Spleen (tissue), 7 donors: ENCODE results near the gene PLAU.

Experiments used
- POLR2A ChIP-seq, 3 donors: fragments of 450-650 bp; IDR thresholded peaks; one replicate each; pipeline ENCODE4 v1.5.1; 2017; ENCODE audit warnings: antibody characterized with exemption in 3 of 3, mild to moderate bottlenecking in 1 of 3
- TF ChIP-seq, protein P1 (sequence below), 11 experiments: fragments of 200-600 bp in 7 of 11; fragments of 450-650 bp in 4 of 11; sonication (generic) in 4 of 11; IDR thresholded peaks in 8 of 11; conservative IDR thresholded peaks in 3 of 11; 1 replicate in 7 of 11; 2 replicates in 4 of 11; pipeline versions ENCODE4 v1.4.0 to v1.8.0; 2016 to 2021; ENCODE audit warnings: antibody characterized with exemption in 11 of 11, inconsistent platforms in 4 of 11, mild to moderate bottlenecking in 1 of 11
- donor health status: DM: no; HTN: no; CAD: no; lungs with moderate emphysema.
- donor health status: DM: no; HTN: no; CAD: no.
- donor health status: DM: no; HTN: no; CAD: no.

DNA sequence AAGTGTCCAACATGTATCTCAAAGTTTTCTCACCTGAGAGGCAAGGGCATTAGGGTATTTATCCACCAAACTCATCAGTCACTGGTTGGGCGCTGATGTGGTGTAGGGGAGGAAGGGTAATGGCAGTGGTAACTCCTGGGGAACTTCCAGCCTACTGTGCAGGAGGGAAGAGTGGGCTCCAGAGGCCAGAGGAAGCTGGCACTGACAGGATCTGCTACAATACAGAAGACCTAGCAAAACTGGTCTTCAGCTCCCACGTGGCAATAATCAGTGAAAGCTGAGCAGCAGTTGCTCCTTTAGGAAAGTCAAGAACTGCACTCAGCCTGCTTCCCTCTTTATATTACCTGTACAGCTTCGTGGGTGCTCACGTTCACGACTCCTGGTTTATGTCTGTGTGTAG lies 19.4 kb upstream of the PLAU start:
- TF ChIP-seq POLR2A (IDR thresholded peaks at IDR 0.05), result no peak
- TF ChIP-seq, protein P1, sequence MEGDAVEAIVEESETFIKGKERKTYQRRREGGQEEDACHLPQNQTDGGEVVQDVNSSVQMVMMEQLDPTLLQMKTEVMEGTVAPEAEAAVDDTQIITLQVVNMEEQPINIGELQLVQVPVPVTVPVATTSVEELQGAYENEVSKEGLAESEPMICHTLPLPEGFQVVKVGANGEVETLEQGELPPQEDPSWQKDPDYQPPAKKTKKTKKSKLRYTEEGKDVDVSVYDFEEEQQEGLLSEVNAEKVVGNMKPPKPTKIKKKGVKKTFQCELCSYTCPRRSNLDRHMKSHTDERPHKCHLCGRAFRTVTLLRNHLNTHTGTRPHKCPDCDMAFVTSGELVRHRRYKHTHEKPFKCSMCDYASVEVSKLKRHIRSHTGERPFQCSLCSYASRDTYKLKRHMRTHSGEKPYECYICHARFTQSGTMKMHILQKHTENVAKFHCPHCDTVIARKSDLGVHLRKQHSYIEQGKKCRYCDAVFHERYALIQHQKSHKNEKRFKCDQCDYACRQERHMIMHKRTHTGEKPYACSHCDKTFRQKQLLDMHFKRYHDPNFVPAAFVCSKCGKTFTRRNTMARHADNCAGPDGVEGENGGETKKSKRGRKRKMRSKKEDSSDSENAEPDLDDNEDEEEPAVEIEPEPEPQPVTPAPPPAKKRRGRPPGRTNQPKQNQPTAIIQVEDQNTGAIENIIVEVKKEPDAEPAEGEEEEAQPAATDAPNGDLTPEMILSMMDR (IDR thresholded peaks at IDR 0.05 in 8 of 11, conservative IDR thresholded peaks at IDR 0.05 in 3 of 11), result no peak
